CD4-positive, alpha-beta T cell (primary cell): ENCODE measurements around the gene KIAA2012. TPM values are rescaled to one million over a fixed set of nuclear protein-coding genes. Genes with fewer than 3 reads are reported as not detected.
"Not testable (repeated sequence)": the region's sequence is repeated elsewhere in the genome, so short reads cannot be mapped to it uniquely, and the experiment has no call there.

Source experiments
- ATAC-seq: fragments of 200-7000 bp; cut with Tn5 transposase; one replicate; pipeline ENCODE4 v1.10.0; 2022; ENCODE audit warnings: mild to moderate bottlenecking; ENCODE audit not compliant: poor library complexity
- CTCF ChIA-PET: fragments of 350-600 bp; sonication (Branson Sonifier 250); formaldehyde crosslinking; loops from one replicate; lab custom pipeline; 2021; ENCODE audit warnings: antibody characterized with exemption, inconsistent platforms; lab: Charles Lee
- POLR2A ChIA-PET: fragments of 350-600 bp; sonication (Branson Sonifier 250); formaldehyde crosslinking; loops from one replicate; lab custom pipeline; 2021; ENCODE audit warnings: antibody characterized with exemption, inconsistent platforms; lab: Charles Lee
- DNase-seq, 14 experiments: peaks; one replicate each; pipeline ENCODE4 v3.0.0-alpha.2; 2013 to 2020; ENCODE audit warnings: mixed read lengths in 2 of 14
- H3K27ac ChIP-seq, 2 donors: one replicate each; pipeline versions ENCODE4 v1.5.1 to v1.7.0; 2013; ENCODE audit warnings: low read length in 2 of 2, low read depth in 1 of 2, mild to moderate bottlenecking in 1 of 2
- H3K27me3 ChIP-seq, 2 experiments: 1 replicate in 1 of 2; 2 replicates in 1 of 2; pipeline versions ENCODE4 v1.6.1 to v1.7.0; 2013; ENCODE audit warnings: low read length in 2 of 2, control low read depth in 1 of 2, mild to moderate bottlenecking in 1 of 2, moderate library complexity in 1 of 2; ENCODE audit not compliant: insufficient read depth in 2 of 2, control insufficient read depth in 1 of 2
- H3K36me3 ChIP-seq: one replicate; pipeline ENCODE4 v1.6.1; 2013; ENCODE audit warnings: low read length, control low read depth; ENCODE audit not compliant: insufficient read depth
- H3K4me1 ChIP-seq: one replicate; pipeline ENCODE4 v1.6.1; 2013; ENCODE audit warnings: low read length, control low read depth; ENCODE audit not compliant: insufficient read depth
- H3K4me3 ChIP-seq: one replicate; pipeline ENCODE4 v1.5.1; 2013; ENCODE audit warnings: mild to moderate bottlenecking, low read length, moderate library complexity
- H3K9me3 ChIP-seq, 2 experiments: 1 replicate in 1 of 2; 2 replicates in 1 of 2; pipeline versions ENCODE4 v1.6.1 to v1.7.0; 2013; ENCODE audit warnings: low read length in 2 of 2, mild to moderate bottlenecking in 2 of 2, control low read depth in 1 of 2, moderate library complexity in 1 of 2; ENCODE audit not compliant: control insufficient read depth in 1 of 2, insufficient read depth in 1 of 2
- H3K27ac Mint-ChIP-seq: one replicate; pipeline ENCODE4 v1.8.0; 2020; ENCODE audit warnings: mixed read lengths
- H3K27me3 Mint-ChIP-seq: one replicate; pipeline ENCODE4 v1.8.0; 2021; ENCODE audit warnings: mixed read lengths
- H3K36me3 Mint-ChIP-seq: one replicate; pipeline ENCODE4 v1.8.0; 2021; ENCODE audit warnings: low read depth, mixed read lengths
- H3K4me1 Mint-ChIP-seq: one replicate; pipeline ENCODE4 v1.8.0; 2021; ENCODE audit warnings: low read depth, mixed read lengths
- H3K4me3 Mint-ChIP-seq: one replicate; pipeline ENCODE4 v1.8.0; 2020; ENCODE audit warnings: mild to moderate bottlenecking, mixed read lengths
- H3K9me3 Mint-ChIP-seq: one replicate; pipeline ENCODE4 v1.8.0; 2020; ENCODE audit warnings: mixed read lengths
- intact Hi-C, 2 experiments: fragments of 100-400 bp; cut with DNase I in 1 of 2; cut with micrococcal nuclease in 1 of 2; formaldehyde crosslinking; loops; one replicate each; pipeline versions ENCODE4 v1.15.1 to v1.9.0; 2023 to 2025; cut with DNase I, micrococcal nuclease
- total RNA-seq, 174 experiments: library from RNA in 2 of 174; stranded (reverse) in 2 of 174; gene quantifications; one replicate each; pipeline ENCODE4 v1.2.3 and lab custom pipeline; 2021 to 2026
- TF ChIP-seq, protein P1 (sequence below): fragments of 200-600 bp; IDR thresholded peaks from one replicate; pipeline ENCODE4 v1.8.0; 2022; ENCODE audit warnings: antibody characterized with exemption, mild to moderate bottlenecking

The KIAA2012 gene
- total RNA-seq, 2 experiments from 2014 or later, result not detected

- Histone ChIP-seq H3K4me1 (peaks cover 6% of the 10 kb centered on the region), H3K9me3 (no peaks in the 10 kb centered on the region), H3K27me3 (no peaks in the 10 kb centered on the region), H3K27ac (peak overlapping the region in 1 of 2 donors; percentile 21), H3K4me3 (no peak overlapping the region), H3K36me3 (peaks cover 24% of the 10 kb centered on the region)
- DNase-seq (no peak), ATAC-seq (no peak)
- peaks cover 65% of the 10 kb centered on the region for H3K4me1 Mint-ChIP-seq
- intact Hi-C loops, result no loop called here
- ChIA-PET CTCF (no interaction called here), POLR2A (no interaction called here)
- no peaks in the 10 kb centered on the region for H3K9me3 Mint-ChIP-seq
- no peaks in the 10 kb centered on the region for H3K27me3 Mint-ChIP-seq
- H3K36me3 Mint-ChIP-seq, result peaks cover 71% of the 10 kb centered on the region
- no peak overlapping the region for H3K27ac Mint-ChIP-seq
- no peak overlapping the region for H3K4me3 Mint-ChIP-seq
- TF ChIP-seq, protein P1, sequence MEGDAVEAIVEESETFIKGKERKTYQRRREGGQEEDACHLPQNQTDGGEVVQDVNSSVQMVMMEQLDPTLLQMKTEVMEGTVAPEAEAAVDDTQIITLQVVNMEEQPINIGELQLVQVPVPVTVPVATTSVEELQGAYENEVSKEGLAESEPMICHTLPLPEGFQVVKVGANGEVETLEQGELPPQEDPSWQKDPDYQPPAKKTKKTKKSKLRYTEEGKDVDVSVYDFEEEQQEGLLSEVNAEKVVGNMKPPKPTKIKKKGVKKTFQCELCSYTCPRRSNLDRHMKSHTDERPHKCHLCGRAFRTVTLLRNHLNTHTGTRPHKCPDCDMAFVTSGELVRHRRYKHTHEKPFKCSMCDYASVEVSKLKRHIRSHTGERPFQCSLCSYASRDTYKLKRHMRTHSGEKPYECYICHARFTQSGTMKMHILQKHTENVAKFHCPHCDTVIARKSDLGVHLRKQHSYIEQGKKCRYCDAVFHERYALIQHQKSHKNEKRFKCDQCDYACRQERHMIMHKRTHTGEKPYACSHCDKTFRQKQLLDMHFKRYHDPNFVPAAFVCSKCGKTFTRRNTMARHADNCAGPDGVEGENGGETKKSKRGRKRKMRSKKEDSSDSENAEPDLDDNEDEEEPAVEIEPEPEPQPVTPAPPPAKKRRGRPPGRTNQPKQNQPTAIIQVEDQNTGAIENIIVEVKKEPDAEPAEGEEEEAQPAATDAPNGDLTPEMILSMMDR, result no peak
Observed at GRCh38 chr2:202221873-202222272, 148.8 kb downstream of the KIAA2012 start.

DNA sequence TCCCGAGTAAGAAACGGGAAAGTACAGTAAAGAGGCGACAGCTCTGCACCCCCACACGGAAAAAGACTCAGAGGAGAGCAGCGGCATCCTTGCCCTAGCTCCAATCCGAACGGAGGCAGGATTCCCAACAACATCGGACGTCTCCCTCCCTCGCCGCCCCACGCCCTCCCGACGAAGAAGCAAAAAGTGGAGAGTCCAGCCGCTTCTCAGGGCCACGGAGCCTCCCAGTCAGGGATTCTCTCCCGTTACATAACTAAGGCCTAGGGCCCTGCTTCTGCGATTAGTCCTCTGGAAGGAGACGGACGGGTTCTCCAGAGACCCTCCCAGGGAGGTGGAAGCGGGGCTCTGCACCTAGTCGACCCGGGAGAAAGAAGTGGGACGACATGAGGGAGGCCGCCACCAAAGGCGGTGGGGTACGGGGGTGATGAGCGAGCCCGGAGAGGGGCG is 164.8 kb downstream of the KIAA2012 start:
- Histone ChIP-seq H3K4me3 (peak overlapping the region; percentile 85), H3K9me3 (no peaks in the 10 kb centered on the region), H3K4me1 (peaks cover 27% of the 10 kb centered on the region), H3K27ac (peak overlapping the region; percentile 81 to 88), H3K36me3 (peaks cover 4% of the 10 kb centered on the region), H3K27me3 (no peaks in the 10 kb centered on the region)
- DNase-seq, result peak in 6 of 14 experiments; percentile 1 to 37 (median 10)
- CTCF ChIA-PET, result interaction anchor here (1.0 kb wide), 1 partner anchor 25 kb away, joined by 3 read pairs; no protein-coding TSS in a partner anchor
- H3K4me1 Mint-ChIP-seq, result peaks cover 50% of the 10 kb centered on the region
- ATAC-seq, result peak; percentile 41
- H3K27me3 Mint-ChIP-seq, result no peaks in the 10 kb centered on the region
- TF ChIP-seq, protein P1, result no peak
- intact Hi-C loops, result loop anchor here (1.0 to 10.0 kb wide), 3 partner anchors 27 to 203 kb away; partner anchors contain the start of genes BMPR2 (in 2 of the 2), FZD7 (in 1 of the 2) and NOP58 (in 1 of the 2)
- H3K36me3 Mint-ChIP-seq, result peaks cover 31% of the 10 kb centered on the region
- H3K4me3 Mint-ChIP-seq, result peak overlapping the region; percentile 96
- H3K27ac Mint-ChIP-seq, result peak overlapping the region; percentile 98
- no peaks in the 10 kb centered on the region for H3K9me3 Mint-ChIP-seq
- POLR2A ChIA-PET, result interaction anchor here (1.4 to 2.5 kb wide), 2 partner anchors 29 to 34 kb away, joined by 4 to 34 read pairs; partner anchors contain the start of gene NOP58

- Histone ChIP-seq H3K36me3 (peaks cover under 1% of the 10 kb centered on the region), H3K27me3 (no peaks in the 10 kb centered on the region), H3K4me1 (peaks cover 23% of the 10 kb centered on the region), H3K4me3 (peak within 1 kb of the TSS; percentile 85), H3K9me3 (no peaks in the 10 kb centered on the region), H3K27ac (peak within 1 kb of the TSS; percentile 81 to 88)
- intact Hi-C loops, result loop anchor here (1.0 to 10.0 kb wide), 3 partner anchors 27 to 204 kb away; partner anchors contain the start of genes BMPR2 (in 2 of the 2), FZD7 (in 1 of the 2) and NOP58 (in 1 of the 2)
- ChIA-PET POLR2A (interaction anchor here (1.4 to 2.5 kb wide), 2 partner anchors 28 to 33 kb away, joined by 4 to 34 read pairs; partner anchors contain the start of gene NOP58), CTCF (interaction anchor here (1.0 kb wide), 1 partner anchor 26 kb away, joined by 3 read pairs; no protein-coding TSS in a partner anchor)
- no peaks in the 10 kb centered on the region for H3K27me3 Mint-ChIP-seq
- H3K4me3 Mint-ChIP-seq, result peak within 1 kb of the TSS; percentile 98
- H3K4me1 Mint-ChIP-seq, result peaks cover 43% of the 10 kb centered on the region
- ATAC-seq, result peak; percentile 92
- peak within 1 kb of the TSS; percentile 98 for H3K27ac Mint-ChIP-seq
- H3K36me3 Mint-ChIP-seq, result peaks cover 24% of the 10 kb centered on the region
- DNase-seq, result peak; percentile 79 to 95 (median 91)
- TF ChIP-seq, protein P1, result no peak
- H3K9me3 Mint-ChIP-seq, result no peaks in the 10 kb centered on the region
Observed at GRCh38 chr2:202238234-202239197, 165.5 kb downstream of the KIAA2012 start, which contains the start of gene SUMO1. Gene SUMO1, minus strand, starts transcription at chr2:202238597. Its CDS starts 146 bp downstream, at chr2:202238451.

DNA sequence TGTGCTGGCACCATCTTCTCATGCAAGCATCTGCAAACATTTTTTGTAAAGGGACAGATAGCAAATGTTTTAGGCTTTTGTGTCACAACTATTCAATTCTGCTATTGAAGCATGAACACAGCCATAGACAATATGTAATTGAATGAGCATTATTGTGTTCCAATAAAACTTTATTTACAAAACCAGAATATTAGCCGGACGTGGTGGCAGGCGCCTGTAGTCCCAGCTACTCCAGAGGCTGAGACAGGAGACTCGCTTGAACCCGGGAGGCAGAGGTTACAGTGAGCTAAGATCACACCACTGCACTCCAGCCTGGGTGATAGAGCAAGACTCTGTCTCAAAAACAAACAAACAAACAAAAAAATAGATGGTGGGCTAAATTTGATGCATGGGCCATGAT is 174.7 kb downstream of the KIAA2012 start:
- H3K27ac Mint-ChIP-seq, H3K4me3 Mint-ChIP-seq, DNase-seq, H3K9me3 Mint-ChIP-seq, H3K4me1 Mint-ChIP-seq, H3K36me3 ChIP-seq, ATAC-seq, H3K4me1 ChIP-seq, H3K27ac ChIP-seq, H3K9me3 ChIP-seq, H3K27me3 ChIP-seq, CTCF ChIA-PET, intact Hi-C loops, H3K36me3 Mint-ChIP-seq, H3K27me3 Mint-ChIP-seq, H3K4me3 ChIP-seq: not testable (repeated sequence)
- POLR2A ChIA-PET, result interaction anchor here (1.2 kb wide), 1 partner anchor 10 kb away, joined by 3 read pairs; no protein-coding TSS in a partner anchor
